ENCODE results near the gene CD22. TPM values are rescaled to one million over a fixed set of nuclear protein-coding genes. Genes with fewer than 3 reads are reported as not detected.
"Not testable (repeated sequence)": the region's sequence is repeated elsewhere in the genome, so short reads cannot be mapped to it uniquely, and the experiment has no call there.

The CD22 gene
- total RNA-seq, 2 experiments from 2014 or later: 3.5 to 4.1 TPM

GRCh38 chr19:35355791-35356460, 26.9 kb downstream of the CD22 start:
- no peaks in the 10 kb centered on the region for H3K9me3 Mint-ChIP-seq (ENCODE audit: low read depth)
- H3K36me3 Mint-ChIP-seq (ENCODE audit: low read depth): no peaks in the 10 kb centered on the region
- ATAC-seq: no peak
- H3K27me3 Mint-ChIP-seq: peaks cover 3% of the 10 kb centered on the region
- H3K4me1 Mint-ChIP-seq: peaks cover 18% of the 10 kb centered on the region
- intact Hi-C loops (cut with DNase I, micrococcal nuclease): no loop called here
- H3K4me3 Mint-ChIP-seq: no peak overlapping the region
- POLR2A ChIA-PET: interaction anchor here (0.6 kb wide), 1 partner anchor 35 kb away, joined by 6 read pairs; no protein-coding TSS in a partner anchor
- DNase-seq: no peak
- CTCF ChIA-PET: interaction anchor here (0.6 to 4.5 kb wide), 6 partner anchors 43 to 140 kb away, joined by 3 to 54 read pairs (median 4); no protein-coding TSS in a partner anchor
- H3K27ac Mint-ChIP-seq: no peak overlapping the region

- peak; percentile 29 for DNase-seq
- Mint-ChIP-seq H3K4me3 (peak within 1 kb of the TSS; percentile 50), H3K27me3 (peaks cover 10% of the 10 kb centered on the region), H3K9me3 (ENCODE audit: low read depth) (no peaks in the 10 kb centered on the region), H3K27ac (peak within 1 kb of the TSS; percentile 82), H3K36me3 (ENCODE audit: low read depth) (no peaks in the 10 kb centered on the region), H3K4me1 (peaks cover 13% of the 10 kb centered on the region)
- ChIA-PET POLR2A (no interaction called here), CTCF (interaction anchor here (0.6 to 1.5 kb wide), 8 partner anchors 10 to 229 kb away, joined by 3 to 6 read pairs (median 3); partner anchors contain the start of gene FFAR1)
- intact Hi-C loops (cut with DNase I, micrococcal nuclease): no loop called here
- peak; percentile 53 for ATAC-seq
Measured at GRCh38 chr19:35357867-35358573, 29.0 kb downstream of the CD22 start, which contains the start of gene FFAR3. Gene FFAR3, plus strand, starts transcription at chr19:35358460. Its CDS starts 431 bp downstream, at chr19:35358891.

GRCh38 chr19:35358834-35359233, 29.8 kb downstream of the CD22 start:
- intact Hi-C loops (cut with DNase I, micrococcal nuclease); POLR2A ChIA-PET; H3K27ac Mint-ChIP-seq; H3K36me3 Mint-ChIP-seq (ENCODE audit: low read depth); H3K4me3 Mint-ChIP-seq; ATAC-seq; DNase-seq; H3K9me3 Mint-ChIP-seq (ENCODE audit: low read depth): not testable (repeated sequence)
- peaks cover 13% of the 10 kb centered on the region for H3K4me1 Mint-ChIP-seq
- H3K27me3 Mint-ChIP-seq: peaks cover 10% of the 10 kb centered on the region
- CTCF ChIA-PET: interaction anchor here (1.3 to 1.5 kb wide), 2 partner anchors 11 to 99 kb away, joined by 3 to 6 read pairs; partner anchors contain the start of gene FFAR1

- POLR2A ChIA-PET; H3K36me3 Mint-ChIP-seq (ENCODE audit: low read depth); CTCF ChIA-PET; H3K4me3 Mint-ChIP-seq; H3K27ac Mint-ChIP-seq; DNase-seq; ATAC-seq; H3K9me3 Mint-ChIP-seq (ENCODE audit: low read depth); intact Hi-C loops (cut with DNase I, micrococcal nuclease): not testable (repeated sequence)
- H3K27me3 Mint-ChIP-seq: peaks cover 10% of the 10 kb centered on the region
- peaks cover 13% of the 10 kb centered on the region for H3K4me1 Mint-ChIP-seq
Measured at GRCh38 chr19:35359395-35359794, 30.4 kb downstream of the CD22 start.

GRCh38 chr19:35360081-35360480, 31.1 kb downstream of the CD22 start:
- DNase-seq; H3K36me3 Mint-ChIP-seq (ENCODE audit: low read depth); ATAC-seq; intact Hi-C loops (cut with DNase I, micrococcal nuclease); H3K27ac Mint-ChIP-seq; POLR2A ChIA-PET; H3K4me3 Mint-ChIP-seq; H3K9me3 Mint-ChIP-seq (ENCODE audit: low read depth); CTCF ChIA-PET: not testable (repeated sequence)
- Mint-ChIP-seq H3K4me1 (peaks cover 13% of the 10 kb centered on the region), H3K27me3 (peaks cover 12% of the 10 kb centered on the region)

GRCh38 chr19:35360880-35361420, 32.0 kb downstream of the CD22 start:
- Mint-ChIP-seq H3K9me3 (ENCODE audit: low read depth) (no peaks in the 10 kb centered on the region), H3K4me1 (peaks cover 13% of the 10 kb centered on the region), H3K27ac (no peak overlapping the region), H3K27me3 (peaks cover 12% of the 10 kb centered on the region), H3K4me3 (no peak overlapping the region), H3K36me3 (ENCODE audit: low read depth) (no peaks in the 10 kb centered on the region)
- POLR2A ChIA-PET: no interaction called here
- CTCF ChIA-PET: interaction anchor here (1.3 kb wide), 1 partner anchor 8 kb away, joined by 3 read pairs; no protein-coding TSS in a partner anchor
- intact Hi-C loops (cut with DNase I, micrococcal nuclease): no loop called here
- DNase-seq: no peak
- no peak for ATAC-seq

GRCh38 chr19:35362261-35363000, 33.4 kb downstream of the CD22 start:
- DNase-seq: no peak
- CTCF ChIA-PET: interaction anchor here (0.6 to 1.0 kb wide), 3 partner anchors 50 to 134 kb away, joined by 3 to 4 read pairs (median 4); no protein-coding TSS in a partner anchor
- peak overlapping the region; percentile 1 for H3K27ac Mint-ChIP-seq
- peaks cover 10% of the 10 kb centered on the region for H3K4me1 Mint-ChIP-seq
- POLR2A ChIA-PET: no interaction called here
- no peaks in the 10 kb centered on the region for H3K36me3 Mint-ChIP-seq (ENCODE audit: low read depth)
- no peak for ATAC-seq
- intact Hi-C loops (cut with DNase I, micrococcal nuclease): no loop called here
- no peak overlapping the region for H3K4me3 Mint-ChIP-seq
- H3K9me3 Mint-ChIP-seq (ENCODE audit: low read depth): no peaks in the 10 kb centered on the region
- H3K27me3 Mint-ChIP-seq: peaks cover 12% of the 10 kb centered on the region

GRCh38 chr19:35363001-35363590, 34.1 kb downstream of the CD22 start:
- DNase-seq (no peak), ATAC-seq (no peak)
- Mint-ChIP-seq H3K36me3 (ENCODE audit: low read depth) (no peaks in the 10 kb centered on the region), H3K4me1 (peaks cover 6% of the 10 kb centered on the region), H3K9me3 (ENCODE audit: low read depth) (no peaks in the 10 kb centered on the region), H3K27ac (no peak overlapping the region), H3K27me3 (peaks cover 15% of the 10 kb centered on the region), H3K4me3 (no peak overlapping the region)
- intact Hi-C loops (cut with DNase I, micrococcal nuclease): no loop called here
- CTCF ChIA-PET: interaction anchor here (0.6 to 1.6 kb wide), 3 partner anchors 10 to 132 kb away, joined by 3 to 7 read pairs (median 3); no protein-coding TSS in a partner anchor
- POLR2A ChIA-PET: no interaction called here

GRCh38 chr19:35363711-35364425, 34.9 kb downstream of the CD22 start:
- H3K27me3 Mint-ChIP-seq: peaks cover 18% of the 10 kb centered on the region

GRCh38 chr19:35365303-35365702, 36.3 kb downstream of the CD22 start:
- Mint-ChIP-seq H3K4me1 (peaks cover 5% of the 10 kb centered on the region), H3K4me3 (no peak overlapping the region), H3K27me3 (peaks cover 18% of the 10 kb centered on the region), H3K9me3 (ENCODE audit: low read depth) (no peaks in the 10 kb centered on the region), H3K36me3 (ENCODE audit: low read depth) (no peaks in the 10 kb centered on the region), H3K27ac (no peak overlapping the region)
- ChIA-PET POLR2A (no interaction called here), CTCF (interaction anchor here (0.6 kb wide), 1 partner anchor 130 kb away, joined by 3 read pairs; no protein-coding TSS in a partner anchor)
- ATAC-seq (no peak), DNase-seq (no peak)
- intact Hi-C loops (cut with DNase I, micrococcal nuclease): no loop called here

More at GRCh38 chr19:35363711-35364425, 34.9 kb downstream of the CD22 start:
- Mint-ChIP-seq H3K36me3 (ENCODE audit: low read depth) (no peaks in the 10 kb centered on the region), H3K9me3 (ENCODE audit: low read depth) (no peaks in the 10 kb centered on the region), H3K4me1 (peaks cover 5% of the 10 kb centered on the region), H3K4me3 (no peak overlapping the region), H3K27ac (no peak overlapping the region)
- POLR2A ChIA-PET: interaction anchor here (0.6 kb wide), 1 partner anchor 338 kb away, joined by 4 read pairs; no protein-coding TSS in a partner anchor
- ATAC-seq (no peak), DNase-seq (no peak)
- intact Hi-C loops (cut with DNase I, micrococcal nuclease): no loop called here
- CTCF ChIA-PET: interaction anchor here (0.7 to 1.6 kb wide), 3 partner anchors 11 to 131 kb away, joined by 3 to 7 read pairs (median 4); no protein-coding TSS in a partner anchor
